ENCODE results near the gene SLC35E3. TPM values are rescaled to one million over a fixed set of nuclear protein-coding genes. Genes with fewer than 3 reads are reported as not detected.

Gene SLC35E3
- total RNA-seq (10 to 100 TPM in 5 of 9 donors, 1 to 10 TPM in 4; 2.7 to 23.1 (median 11.6) TPM), polyA plus RNA-seq (10 to 100 TPM in 2 of 3 donors, 1 to 10 TPM in 1; 7.6 to 11.2 (median 10.5) TPM)
- long read RNA-seq, donor 1, full-length matches to known transcripts: 7 of 13 reads
- long read RNA-seq, donor 1, partial matches to known transcripts: 6 of 13 reads
- long read RNA-seq, donor 1, other reads (novel, unspliced or antisense): 0 of 13 reads
- long read RNA-seq, donor 2, full-length matches to known transcripts: 7 of 21 reads
- long read RNA-seq, donor 2, partial matches to known transcripts: 14 of 21 reads
- long read RNA-seq, donor 2, other reads (novel, unspliced or antisense): 0 of 21 reads
- long read RNA-seq, donor 3, full-length matches to known transcripts: 6 of 14 reads
- long read RNA-seq, donor 3, partial matches to known transcripts: 8 of 14 reads
- long read RNA-seq, donor 3, other reads (novel, unspliced or antisense): 0 of 14 reads
- long read RNA-seq, donor 4, full-length matches to known transcripts: 17 of 22 reads
- long read RNA-seq, donor 4, partial matches to known transcripts: 1 of 22 reads
- long read RNA-seq, donor 4, other reads (novel, unspliced or antisense): 4 of 22 reads
- long read RNA-seq, donor 5, full-length matches to known transcripts: 49 of 56 reads
- long read RNA-seq, donor 5, partial matches to known transcripts: 0 of 56 reads
- long read RNA-seq, donor 5, other reads (novel, unspliced or antisense): 7 of 56 reads
- long read RNA-seq, donor 6, full-length matches to known transcripts: 5 of 8 reads
- long read RNA-seq, donor 6, partial matches to known transcripts: 0 of 8 reads
- long read RNA-seq, donor 6, other reads (novel, unspliced or antisense): 3 of 8 reads
- long read RNA-seq, donor 7, full-length matches to known transcripts: 1 of 1 reads
- long read RNA-seq, donor 7, partial matches to known transcripts: 0 of 1 reads
- long read RNA-seq, donor 7, other reads (novel, unspliced or antisense): 0 of 1 reads
- long read RNA-seq, donor 8, full-length matches to known transcripts: 11 of 23 reads
- long read RNA-seq, donor 8, partial matches to known transcripts: 12 of 23 reads
- long read RNA-seq, donor 8, other reads (novel, unspliced or antisense): 0 of 23 reads
- long read RNA-seq, donor 9, full-length matches to known transcripts: 10 of 10 reads
- long read RNA-seq, donor 9, partial matches to known transcripts: 0 of 10 reads
- long read RNA-seq, donor 9, other reads (novel, unspliced or antisense): 0 of 10 reads
- long read RNA-seq, donor 10, full-length matches to known transcripts: 8 of 17 reads
- long read RNA-seq, donor 10, partial matches to known transcripts: 9 of 17 reads
- long read RNA-seq, donor 10, other reads (novel, unspliced or antisense): 0 of 17 reads

GRCh38 chr12:68745904-68746571, at the start of gene SLC35E3:
TSS of gene SLC35E3 (plus strand) at chr12:68746176. CDS start at chr12:68746378, 202 bp downstream.
- TF ChIP-seq CTCF (IDR thresholded peaks at IDR 0.05): peak in 1 of 6 experiments; percentile 14
- TF ChIP-seq POLR2A (IDR thresholded peaks at IDR 0.05): peak in 1 of 2 donors; percentile 90
- intact Hi-C loops (cut with DNase I): loop anchor here in 1 of 2 donors (10.0 kb wide), 1 partner anchor 69 kb away; no protein-coding TSS in a partner anchor
- peak; percentile 91 to 96 (median 94) for DNase-seq
- Histone ChIP-seq H3K4me3 (peak within 1 kb of the TSS; percentile 12 to 83 (median 54)), H3K4me1 (replicated peaks in 1 of 2) (peaks cover 9 to 23% of the 10 kb centered on the region in 2 donors), H3K36me3 (replicated peaks in 1 of 2) (no peaks in the 10 kb centered on the region), H3K9me3 (replicated peaks in 1 of 3) (no peaks in the 10 kb centered on the region), H3K27ac (peak within 1 kb of the TSS; percentile 28 to 88 (median 70)), H3K27me3 (no peaks in the 10 kb centered on the region)
- 0 to 1% (median 0%) methylated on average over 1 to 52 of the region's 52 CpGs for WGBS, 4 donors

- H3K9me3 ChIP-seq (replicated peaks in 1 of 3): no peaks in the 10 kb centered on the region
- no peak for DNase-seq
- H3K4me1 ChIP-seq (replicated peaks in 1 of 2): no peaks in the 10 kb centered on the region
- H3K27me3 ChIP-seq: no peaks in the 10 kb centered on the region
- no peak overlapping the region for H3K4me3 ChIP-seq
- peaks cover 0 to 55% of the 10 kb centered on the region in 2 donors for H3K36me3 ChIP-seq (replicated peaks in 1 of 2)
- no peak overlapping the region for H3K27ac ChIP-seq
- no peak for TF ChIP-seq POLR2A (IDR thresholded peaks at IDR 0.05)
- no peak for TF ChIP-seq CTCF (IDR thresholded peaks at IDR 0.05)
- intact Hi-C loops (cut with DNase I): no loop called here
- 72 to 90% (median 79%) methylated on average over 1 of the region's 1 CpG for WGBS, 4 donors
These were observed 46.5 kb upstream of the SLC35E3 start for GRCh38 chr12:68699486-68699885.

GRCh38 chr12:68727776-68728175, 18.2 kb upstream of the SLC35E3 start:
- TF ChIP-seq POLR2A (IDR thresholded peaks at IDR 0.05): no peak
- TF ChIP-seq CTCF (IDR thresholded peaks at IDR 0.05): no peak
- 92 to 94% (median 93%) methylated on average over 7 of the region's 7 CpGs for WGBS, 4 donors
- Histone ChIP-seq H3K27me3 (no peaks in the 10 kb centered on the region), H3K4me3 (no peak overlapping the region), H3K9me3 (replicated peaks in 1 of 3) (no peaks in the 10 kb centered on the region), H3K27ac (no peak overlapping the region), H3K36me3 (replicated peaks in 1 of 2) (peaks cover 0 to 29% of the 10 kb centered on the region in 2 donors), H3K4me1 (replicated peaks in 1 of 2) (no peaks in the 10 kb centered on the region)
- DNase-seq: no peak
- intact Hi-C loops (cut with DNase I): no loop called here
